Measurements from ENCODE around the gene TADA2A. TPM values are rescaled to one million over a fixed set of nuclear protein-coding genes. Genes with fewer than 3 reads are reported as not detected.

TADA2A gene
- total RNA-seq, 4 donors from 2014 or later: 10.2 to 14.0 (median 11.7) TPM

DNA sequence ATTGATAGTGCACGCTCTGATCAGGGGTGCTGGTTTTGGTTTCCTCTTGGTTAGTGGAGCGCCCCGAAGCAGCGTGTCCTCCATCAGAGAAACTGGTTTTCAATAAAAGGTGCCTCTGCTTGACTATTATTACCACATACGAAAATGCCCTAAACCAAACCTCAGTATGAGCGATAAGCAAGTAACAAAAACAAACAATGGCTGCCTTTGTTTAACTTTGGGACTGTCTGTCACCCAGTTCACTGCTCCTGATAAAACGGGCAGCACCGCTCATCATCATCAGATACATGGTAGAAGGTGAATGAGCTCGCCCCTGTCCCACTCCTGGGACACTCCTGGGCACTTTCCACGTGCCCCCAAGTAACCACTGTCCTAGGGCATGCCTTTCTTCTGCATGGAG, 107.0 kb downstream of the TADA2A start:
- TF ChIP-seq CTCF (IDR thresholded peaks at IDR 0.05; ENCODE audit: low read depth): no peak

DNA sequence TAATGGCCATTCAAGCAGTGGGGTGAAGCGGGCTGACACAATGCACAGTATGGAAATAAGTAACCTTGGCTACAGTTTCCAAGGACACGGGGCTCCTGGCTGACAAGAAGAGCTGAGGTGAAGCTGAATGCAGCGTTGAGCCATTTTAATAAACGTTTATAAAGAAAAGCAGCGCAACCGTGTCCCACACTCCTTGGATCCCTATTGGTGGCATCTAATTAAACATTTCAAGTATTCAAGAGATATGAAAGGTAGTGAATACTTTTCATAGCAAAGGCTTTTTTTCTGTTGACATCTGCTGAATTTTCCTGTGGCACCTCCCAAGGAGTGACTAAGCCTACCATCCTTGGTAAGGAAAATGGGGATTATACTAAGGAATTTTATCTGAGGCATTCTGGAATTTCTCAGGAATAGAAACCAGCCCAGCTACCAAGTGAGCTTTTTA, 109.5 kb downstream of the TADA2A start:
- TF ChIP-seq CTCF (IDR thresholded peaks at IDR 0.05; ENCODE audit: low read depth): no peak

- no peak for TF ChIP-seq CTCF (IDR thresholded peaks at IDR 0.05; ENCODE audit: low read depth)
These were observed 111.2 kb downstream of the TADA2A start for GRCh38 chr17:37517881-37518280.

DNA sequence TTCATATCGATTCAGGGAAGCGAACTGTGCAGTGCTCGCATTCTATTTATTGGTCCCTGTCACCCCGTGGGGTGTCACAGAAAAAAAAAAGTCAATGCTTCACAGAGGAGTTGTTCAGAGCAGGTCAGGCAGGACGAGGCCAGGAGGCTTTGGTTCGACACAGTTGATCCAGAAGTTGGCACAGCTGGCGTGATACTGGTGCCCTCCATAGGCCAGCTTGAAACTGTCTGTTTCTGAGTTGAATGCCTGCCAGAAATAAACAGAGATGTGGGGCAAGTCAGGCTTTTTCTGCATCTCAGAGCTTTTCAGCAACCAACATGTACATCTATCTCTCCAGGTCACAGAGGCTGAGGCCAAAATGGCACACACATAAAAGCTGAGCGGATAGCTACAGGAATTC, 112.1 kb downstream of the TADA2A start:
- no peak for TF ChIP-seq CTCF (IDR thresholded peaks at IDR 0.05; ENCODE audit: low read depth)

- no peak for TF ChIP-seq CTCF (IDR thresholded peaks at IDR 0.05; ENCODE audit: low read depth)
These were observed 112.7 kb downstream of the TADA2A start for GRCh38 chr17:37519251-37519985.

- no peak for TF ChIP-seq CTCF (IDR thresholded peaks at IDR 0.05; ENCODE audit: low read depth)
These were observed 113.5 kb downstream of the TADA2A start for GRCh38 chr17:37520174-37520573.

GRCh38 chr17:37521821-37522220, 115.1 kb downstream of the TADA2A start:
- no peak for TF ChIP-seq CTCF (IDR thresholded peaks at IDR 0.05; ENCODE audit: low read depth)
